ENCODE results near the gene CWH43.
"Not testable (repeated sequence)": the region's sequence is repeated elsewhere in the genome, so short reads cannot be mapped to it uniquely, and the experiment has no call there.

The CWH43 gene

GRCh38 chr4:49044270-49044669 lies 58.2 kb downstream of the CWH43 start:
- Histone ChIP-seq H3K18ac (ENCODE audit: low read length) (no peak overlapping the region), H3K27ac (replicated peaks; ENCODE audit: low read length) (no peak overlapping the region), H3K9me3 (replicated peaks in 1 of 2; ENCODE audit: control insufficient read depth in 2 of 2, insufficient read depth in 1 of 2, low read depth in 1 of 2, low read length in 2 of 2) (peaks cover 0 to 20% of the 10 kb centered on the region in 2 donors), H3K4me3 (ENCODE audit: low read length in 2 of 2) (no peak overlapping the region), H2BK5ac (ENCODE audit: low read length) (no peak overlapping the region), H3K4me2 (ENCODE audit: insufficient read depth, low read length, poor library complexity, severe bottlenecking) (no peak overlapping the region), H3K4ac (ENCODE audit: low read length) (no peak overlapping the region), H2BK12ac (ENCODE audit: low read length) (no peak overlapping the region), H3K79me1 (ENCODE audit: low read depth, low read length) (no peaks in the 10 kb centered on the region), H3K9ac (ENCODE audit: low read depth, low read length, poor library complexity) (no peak overlapping the region), H3K27me3 (ENCODE audit: control insufficient read depth in 3 of 3, insufficient read depth in 3 of 3, low read depth in 1 of 3, low read length in 3 of 3) (peaks cover 0 to 10% (median 0%) of the 10 kb centered on the region in 3 experiments), H4K8ac (ENCODE audit: low read depth, low read length) (no peak overlapping the region), H2BK15ac (ENCODE audit: low read length) (no peak overlapping the region), H3K23ac (ENCODE audit: low read depth, low read length, poor library complexity) (no peak overlapping the region), H2AFZ (ENCODE audit: low read length) (no peak overlapping the region), H2BK120ac (ENCODE audit: low read depth, low read length) (no peak overlapping the region), H4K91ac (ENCODE audit: low read depth, low read length, poor library complexity) (no peak overlapping the region), H3K36me3 (replicated peaks in 1 of 2; ENCODE audit: control insufficient read depth in 2 of 2, insufficient read depth in 2 of 2, low read length in 2 of 2) (no peaks in the 10 kb centered on the region), H3K4me1 (ENCODE audit: control insufficient read depth in 2 of 2, insufficient read depth in 1 of 2, low read depth in 1 of 2, low read length in 2 of 2) (no peaks in the 10 kb centered on the region), H2AK5ac (ENCODE audit: low read depth, low read length) (no peak overlapping the region), H3K14ac (ENCODE audit: low read length) (no peak overlapping the region)
- WGBS, 2 donors (ENCODE audit: extremely low coverage in 2 of 2, insufficient read length in 2 of 2, insufficient replicate concordance in 1 of 2), result no CpG with 5 or more reads among the region's 3 CpGs
- DNase-seq (ENCODE audit: low spot score), result no peak

GRCh38 chr4:49058306-49058705 lies 72.2 kb downstream of the CWH43 start:
- Histone ChIP-seq H3K18ac (ENCODE audit: low read length) (no peak overlapping the region), H3K4ac (ENCODE audit: low read length) (no peak overlapping the region), H3K4me1 (ENCODE audit: control insufficient read depth in 2 of 2, insufficient read depth in 1 of 2, low read depth in 1 of 2, low read length in 2 of 2) (no peaks in the 10 kb centered on the region), H3K14ac (ENCODE audit: low read length) (no peak overlapping the region), H3K79me1 (ENCODE audit: low read depth, low read length) (no peaks in the 10 kb centered on the region), H2BK120ac (ENCODE audit: low read depth, low read length) (no peak overlapping the region), H3K9ac (ENCODE audit: low read depth, low read length, poor library complexity) (no peak overlapping the region), H3K4me3 (ENCODE audit: low read length in 2 of 2) (no peak overlapping the region), H2BK12ac (ENCODE audit: low read length) (no peak overlapping the region), H3K23ac (ENCODE audit: low read depth, low read length, poor library complexity) (no peak overlapping the region), H2BK15ac (ENCODE audit: low read length) (no peak overlapping the region), H3K27ac (replicated peaks; ENCODE audit: low read length) (no peak overlapping the region), H2AFZ (ENCODE audit: low read length) (no peak overlapping the region), H3K4me2 (ENCODE audit: insufficient read depth, low read length, poor library complexity, severe bottlenecking) (no peak overlapping the region), H4K8ac (ENCODE audit: low read depth, low read length) (no peak overlapping the region), H3K9me3 (replicated peaks in 1 of 2; ENCODE audit: control insufficient read depth in 2 of 2, insufficient read depth in 1 of 2, low read depth in 1 of 2, low read length in 2 of 2) (peaks cover 0 to 15% of the 10 kb centered on the region in 2 donors), H4K91ac (ENCODE audit: low read depth, low read length, poor library complexity) (no peak overlapping the region), H2BK5ac (ENCODE audit: low read length) (no peak overlapping the region), H3K36me3 (replicated peaks in 1 of 2; ENCODE audit: control insufficient read depth in 2 of 2, insufficient read depth in 2 of 2, low read length in 2 of 2) (no peaks in the 10 kb centered on the region), H2AK5ac (ENCODE audit: low read depth, low read length) (no peak overlapping the region), H3K27me3 (ENCODE audit: control insufficient read depth in 3 of 3, insufficient read depth in 3 of 3, low read depth in 1 of 3, low read length in 3 of 3) (no peaks in the 10 kb centered on the region)
- no peak for DNase-seq (ENCODE audit: low spot score)

GRCh38 chr4:49063670-49064069 lies 77.6 kb downstream of the CWH43 start:
- no peak overlapping the region for H2AFZ ChIP-seq (ENCODE audit: low read length)
- no peak overlapping the region for H2BK120ac ChIP-seq (ENCODE audit: low read depth, low read length)
- H3K18ac ChIP-seq (ENCODE audit: low read length), result no peak overlapping the region
- no peak overlapping the region for H3K27ac ChIP-seq (replicated peaks; ENCODE audit: low read length)
- no peak overlapping the region for H4K91ac ChIP-seq (ENCODE audit: low read depth, low read length, poor library complexity)
- H2AK5ac ChIP-seq (ENCODE audit: low read depth, low read length), result no peak overlapping the region
- H3K14ac ChIP-seq (ENCODE audit: low read length), result no peak overlapping the region
- no peaks in the 10 kb centered on the region for H3K27me3 ChIP-seq (ENCODE audit: control insufficient read depth in 3 of 3, insufficient read depth in 3 of 3, low read depth in 1 of 3, low read length in 3 of 3)
- no peak overlapping the region for H3K4me3 ChIP-seq (ENCODE audit: low read length in 2 of 2)
- no peaks in the 10 kb centered on the region for H3K4me1 ChIP-seq (ENCODE audit: control insufficient read depth in 2 of 2, insufficient read depth in 1 of 2, low read depth in 1 of 2, low read length in 2 of 2)
- peaks cover 0 to 21% of the 10 kb centered on the region in 2 donors for H3K9me3 ChIP-seq (replicated peaks in 1 of 2; ENCODE audit: control insufficient read depth in 2 of 2, insufficient read depth in 1 of 2, low read depth in 1 of 2, low read length in 2 of 2)
- WGBS, 2 donors (ENCODE audit: extremely low coverage in 2 of 2, insufficient read length in 2 of 2, insufficient replicate concordance in 1 of 2), result no CpG with 5 or more reads among the region's 2 CpGs
- DNase-seq (ENCODE audit: low spot score), result no peak
- no peak overlapping the region for H3K23ac ChIP-seq (ENCODE audit: low read depth, low read length, poor library complexity)
- no peak overlapping the region for H2BK15ac ChIP-seq (ENCODE audit: low read length)
- no peak overlapping the region for H4K8ac ChIP-seq (ENCODE audit: low read depth, low read length)
- no peaks in the 10 kb centered on the region for H3K36me3 ChIP-seq (replicated peaks in 1 of 2; ENCODE audit: control insufficient read depth in 2 of 2, insufficient read depth in 2 of 2, low read length in 2 of 2)
- H3K4me2 ChIP-seq (ENCODE audit: insufficient read depth, low read length, poor library complexity, severe bottlenecking), result no peak overlapping the region
- no peak overlapping the region for H3K9ac ChIP-seq (ENCODE audit: low read depth, low read length, poor library complexity)
- no peak overlapping the region for H3K4ac ChIP-seq (ENCODE audit: low read length)
- H3K79me1 ChIP-seq (ENCODE audit: low read depth, low read length), result no peaks in the 10 kb centered on the region
- no peak overlapping the region for H2BK12ac ChIP-seq (ENCODE audit: low read length)
- no peak overlapping the region for H2BK5ac ChIP-seq (ENCODE audit: low read length)

- not testable (repeated sequence) for H3K23ac ChIP-seq (ENCODE audit: low read depth, low read length, poor library complexity); H3K4ac ChIP-seq (ENCODE audit: low read length); H4K91ac ChIP-seq (ENCODE audit: low read depth, low read length, poor library complexity); H2AK5ac ChIP-seq (ENCODE audit: low read depth, low read length); H2BK5ac ChIP-seq (ENCODE audit: low read length); H4K8ac ChIP-seq (ENCODE audit: low read depth, low read length); H3K14ac ChIP-seq (ENCODE audit: low read length); H3K4me2 ChIP-seq (ENCODE audit: insufficient read depth, low read length, poor library complexity, severe bottlenecking); H2BK12ac ChIP-seq (ENCODE audit: low read length); H3K79me1 ChIP-seq (ENCODE audit: low read depth, low read length); H2BK15ac ChIP-seq (ENCODE audit: low read length); H3K9ac ChIP-seq (ENCODE audit: low read depth, low read length, poor library complexity); H3K4me3 ChIP-seq (ENCODE audit: low read length in 2 of 2); H3K18ac ChIP-seq (ENCODE audit: low read length); H3K4me1 ChIP-seq (ENCODE audit: control insufficient read depth in 2 of 2, insufficient read depth in 1 of 2, low read depth in 1 of 2, low read length in 2 of 2); H3K36me3 ChIP-seq (replicated peaks in 1 of 2; ENCODE audit: control insufficient read depth in 2 of 2, insufficient read depth in 2 of 2, low read length in 2 of 2); H3K9me3 ChIP-seq (replicated peaks in 1 of 2; ENCODE audit: control insufficient read depth in 2 of 2, insufficient read depth in 1 of 2, low read depth in 1 of 2, low read length in 2 of 2); H3K27ac ChIP-seq (replicated peaks; ENCODE audit: low read length); DNase-seq (ENCODE audit: low spot score); H2AFZ ChIP-seq (ENCODE audit: low read length); H3K27me3 ChIP-seq (ENCODE audit: control insufficient read depth in 3 of 3, insufficient read depth in 3 of 3, low read depth in 1 of 3, low read length in 3 of 3); H2BK120ac ChIP-seq (ENCODE audit: low read depth, low read length)
- no CpG with 5 or more reads among the region's 11 CpGs for WGBS, 2 donors (ENCODE audit: extremely low coverage in 2 of 2, insufficient read length in 2 of 2, insufficient replicate concordance in 1 of 2)
Measured at GRCh38 chr4:49072196-49072595, 86.1 kb downstream of the CWH43 start.
